Measurements from ENCODE around the gene PCMTD2. TPM values are rescaled to one million over a fixed set of nuclear protein-coding genes. Genes with fewer than 3 reads are reported as not detected.

The PCMTD2 gene
- total and polyA plus RNA-seq, 2 of the 13 experiments (the other 11 are each of a cell fraction or from before 2014, with no cell fraction given): 47.0 to 76.9 TPM

GRCh38 chr20:64238851-64239387 is 16.6 kb upstream of the PCMTD2 start (continued):
- peak in 1 of 2 experiments; percentile 15; a peak in 1 of 4 replicates for TF ChIP-seq HMGXB4 (CRISPR knock-in tag; IDR thresholded peaks at IDR 0.05; ENCODE audit: borderline replicate concordance in 1 of 2, low read depth in 1 of 2)
- TF ChIP-seq PAX8 (CRISPR knock-in tag; IDR thresholded peaks at IDR 0.05; ENCODE audit: borderline replicate concordance): no peak
- 0 out of 2 replicates have a peak, but pooled peaks have one; percentile 11 for TF ChIP-seq BCL3 (CRISPR knock-in tag; IDR thresholded peaks at IDR 0.05)
- peak; percentile 49; the same call in 1 of the 2 replicates for TF ChIP-seq ZNF687 (CRISPR knock-in tag; IDR thresholded peaks at IDR 0.05)
- TF ChIP-seq NPAS2 (CRISPR knock-in tag; IDR thresholded peaks at IDR 0.05; ENCODE audit: borderline replicate concordance): no peak
- TF ChIP-seq DZIP1 (CRISPR knock-in tag; IDR thresholded peaks at IDR 0.05): no peak
- no peak for TF ChIP-seq SAP130 (CRISPR knock-in tag; IDR thresholded peaks at IDR 0.05; ENCODE audit: low read depth)
- TF ChIP-seq ZNF615 (CRISPR knock-in tag; IDR thresholded peaks at IDR 0.05; ENCODE audit: borderline replicate concordance): 0 out of 2 replicates have a peak, but pooled peaks have one; percentile 6
- TF ChIP-seq HHEX (CRISPR knock-in tag; IDR thresholded peaks at IDR 0.05): peak; percentile 21; the same call in 1 of the 2 replicates
- TF ChIP-seq ZNF543 (CRISPR knock-in tag; IDR thresholded peaks at IDR 0.05): no peak
- TF ChIP-seq NR0B2 (CRISPR knock-in tag; IDR thresholded peaks at IDR 0.05): peak; percentile 62; the same call in 1 of the 2 replicates
- peak; percentile 74; the same call in 1 of the 2 replicates for TF ChIP-seq ZNF225 (CRISPR knock-in tag; IDR thresholded peaks at IDR 0.05)
- TF ChIP-seq ZFX (CRISPR knock-in tag; IDR thresholded peaks at IDR 0.05; ENCODE audit: low read depth): peak; percentile 4; the same call in 1 of the 2 replicates
- no peak for TF ChIP-seq NR2F6 (IDR thresholded peaks at IDR 0.05)
- peak; percentile 28; the same call in 1 of the 2 replicates for TF ChIP-seq NR2F6 (CRISPR knock-in tag; IDR thresholded peaks at IDR 0.05)
- TF ChIP-seq STAG1 (CRISPR knock-in tag; IDR thresholded peaks at IDR 0.05): peak; percentile 61
- no peak for TF ChIP-seq MTA3 (CRISPR knock-in tag; IDR thresholded peaks at IDR 0.05)
